HUDEP-2 (cell line): ENCODE measurements around the gene QPCTL.

Source experiments
- DNase-seq, 76 experiments: peaks; one replicate each; lab custom pipeline; 2025; ENCODE audit not compliant: unreplicated experiment in 76 of 76; lab: John Stamatoyannopoulos, UW

Gene QPCTL

GRCh38 chr19:45692187-45693105 is at the start of gene QPCTL:
Gene QPCTL, plus strand, starts transcription at chr19:45692666. Its CDS starts 38 bp downstream, at chr19:45692704.
- peak; percentile 88 to 100 (median 100) for DNase-seq

- DNase-seq: peak in 74 of 76 experiments; percentile 31 to 98 (median 86)
Observed at GRCh38 chr19:45643024-45643926, 49.2 kb upstream of the QPCTL start.

- DNase-seq: no peak
Observed at GRCh38 chr19:45643927-45644771, 48.3 kb upstream of the QPCTL start.

- DNase-seq: peak in 5 of 76 experiments; percentile 32 to 41 (median 40)
Observed at GRCh38 chr19:45645068-45645630, 47.3 kb upstream of the QPCTL start.

- peak in 69 of 76 experiments; percentile 16 to 94 (median 70) for DNase-seq
Observed at GRCh38 chr19:45645631-45646344, 46.7 kb upstream of the QPCTL start.

GRCh38 chr19:45646345-45646698 is 46.1 kb upstream of the QPCTL start:
- no peak for DNase-seq

GRCh38 chr19:45650722-45651121 is 41.7 kb upstream of the QPCTL start:
- no peak for DNase-seq

- DNase-seq: no peak
Observed at GRCh38 chr19:45653634-45654033, 38.8 kb upstream of the QPCTL start.

GRCh38 chr19:45655073-45655472 is 37.4 kb upstream of the QPCTL start:
- DNase-seq: no peak

- no peak for DNase-seq
Observed at GRCh38 chr19:45657520-45658167, 34.8 kb upstream of the QPCTL start.

- no peak for DNase-seq
Observed at GRCh38 chr19:45659096-45659729, 33.3 kb upstream of the QPCTL start.

GRCh38 chr19:45660636-45661035 is 31.8 kb upstream of the QPCTL start:
- no peak for DNase-seq

- DNase-seq: no peak
Observed at GRCh38 chr19:45663800-45664199, 28.7 kb upstream of the QPCTL start.

- no peak for DNase-seq
Observed at GRCh38 chr19:45664575-45664974, 27.9 kb upstream of the QPCTL start.

- peak in 55 of 76 experiments; percentile 8 to 86 (median 54) for DNase-seq
Observed at GRCh38 chr19:45667620-45668341, 24.7 kb upstream of the QPCTL start, which contains the start of gene GIPR. Gene GIPR, plus strand, starts transcription at chr19:45668221. Its CDS starts 1,300 bp downstream, at chr19:45669521.

GRCh38 chr19:45668342-45668871 is 24.1 kb upstream of the QPCTL start:
- peak in 9 of 76 experiments; percentile 17 to 64 (median 42) for DNase-seq
